ENCODE measurements around the gene SLC8A3.

DNA sequence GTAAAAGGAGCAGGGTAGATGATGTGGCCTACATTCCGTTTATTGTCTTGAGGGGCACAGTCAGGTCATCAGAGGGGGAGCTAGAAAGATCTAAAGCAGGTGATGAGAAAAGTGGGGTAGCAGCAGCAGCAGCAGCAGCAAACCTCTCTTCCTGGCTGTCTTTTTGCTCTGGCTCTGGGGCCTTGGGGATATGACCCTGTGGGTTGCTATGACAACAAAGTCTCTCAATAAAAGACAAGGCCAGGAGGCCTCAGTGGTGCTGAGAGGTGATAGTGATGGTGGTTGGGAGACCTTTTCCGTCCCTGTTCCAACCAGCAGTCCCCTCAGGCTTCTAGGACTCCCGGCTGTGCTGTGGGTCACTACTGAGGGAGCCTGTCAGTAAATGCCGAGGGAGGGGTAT lies 138.6 kb downstream of the SLC8A3 start:
- TF ChIP-seq GTF2F1 (IDR thresholded peaks at IDR 0.05; ENCODE audit: low read depth, low read length), result no peak
- TF ChIP-seq BRD4 (IDR thresholded peaks at IDR 0.05), result no peak
- TF ChIP-seq, protein P1, sequence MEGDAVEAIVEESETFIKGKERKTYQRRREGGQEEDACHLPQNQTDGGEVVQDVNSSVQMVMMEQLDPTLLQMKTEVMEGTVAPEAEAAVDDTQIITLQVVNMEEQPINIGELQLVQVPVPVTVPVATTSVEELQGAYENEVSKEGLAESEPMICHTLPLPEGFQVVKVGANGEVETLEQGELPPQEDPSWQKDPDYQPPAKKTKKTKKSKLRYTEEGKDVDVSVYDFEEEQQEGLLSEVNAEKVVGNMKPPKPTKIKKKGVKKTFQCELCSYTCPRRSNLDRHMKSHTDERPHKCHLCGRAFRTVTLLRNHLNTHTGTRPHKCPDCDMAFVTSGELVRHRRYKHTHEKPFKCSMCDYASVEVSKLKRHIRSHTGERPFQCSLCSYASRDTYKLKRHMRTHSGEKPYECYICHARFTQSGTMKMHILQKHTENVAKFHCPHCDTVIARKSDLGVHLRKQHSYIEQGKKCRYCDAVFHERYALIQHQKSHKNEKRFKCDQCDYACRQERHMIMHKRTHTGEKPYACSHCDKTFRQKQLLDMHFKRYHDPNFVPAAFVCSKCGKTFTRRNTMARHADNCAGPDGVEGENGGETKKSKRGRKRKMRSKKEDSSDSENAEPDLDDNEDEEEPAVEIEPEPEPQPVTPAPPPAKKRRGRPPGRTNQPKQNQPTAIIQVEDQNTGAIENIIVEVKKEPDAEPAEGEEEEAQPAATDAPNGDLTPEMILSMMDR (IDR thresholded peaks at IDR 0.05 in 2 of 3, conservative IDR thresholded peaks at IDR 0.05 in 1 of 3; ENCODE audit: insufficient read depth in 2 of 3, low read depth in 1 of 3, low read length in 3 of 3), result no peak
- TF ChIP-seq CBX3 (IDR thresholded peaks at IDR 0.05; ENCODE audit: borderline replicate concordance in 1 of 2, low read length in 2 of 2), result no peak
- TF ChIP-seq MAFF (IDR thresholded peaks at IDR 0.05; ENCODE audit: low read length), result no peak
- no peak for TF ChIP-seq SAFB2 (IDR thresholded peaks at IDR 0.05; ENCODE audit: borderline replicate concordance, low read depth, low read length, severe bottlenecking)
